OCI-LY7 (cell line): ENCODE data around the gene KIF13A.

Source experiments
- CTCF ChIP-seq: fragments of 200-600 bp; sonication (generic); conservative IDR thresholded peaks from 2 replicates; pipeline ENCODE4 v1.5.1; 2014; ENCODE audit warnings: mild to moderate bottlenecking, antibody characterized with exemption, low read length, moderate library complexity, mixed read lengths
- EZH2phosphoT487 ChIP-seq: fragments of 200-600 bp; sonication (generic); IDR thresholded peaks from 2 replicates; pipeline ENCODE4 v1.6.1; 2018; ENCODE audit warnings: low read depth, borderline replicate concordance, mild to moderate bottlenecking, mixed run types, antibody characterized with exemption, low read length, moderate library complexity, mixed read lengths

- no peak for TF ChIP-seq CTCF
- TF ChIP-seq EZH2phosphoT487: no peak
Measured at GRCh38 chr6:17872908-17873307, 114.5 kb downstream of the KIF13A start.
